GM23338 (cell line): Measurements from ENCODE around the gene PKP3. TPM values are rescaled to one million over a fixed set of nuclear protein-coding genes. Genes with fewer than 3 reads are reported as not detected.
"Not testable (repeated sequence)": the region's sequence is repeated elsewhere in the genome, so short reads cannot be mapped to it uniquely, and the experiment has no call there.

Experiments
- ATAC-seq: fragments of 200-7000 bp; cut with Tn5 transposase; 3 replicates; pipeline ENCODE4 v1.9.1; 2020
- DNase-seq: peaks from one replicate; pipeline ENCODE4 v3.0.0-alpha.2; 2015; ENCODE audit warnings: low spot score
- H2AFZ ChIP-seq: fragments of 200-600 bp; sonication (generic); 2 replicates; pipeline ENCODE4 v1.8.0; 2016; ENCODE audit warnings: antibody characterized with exemption, mild to moderate bottlenecking, moderate library complexity
- H3F3A ChIP-seq: fragments of 200-600 bp; sonication (generic); replicated peaks from 2 replicates; pipeline ENCODE4 v1.8.0; 2017; ENCODE audit warnings: antibody characterized with exemption, mixed run types, low read depth
- H3K27ac ChIP-seq: fragments of 200-600 bp; sonication (generic); 2 replicates; pipeline ENCODE4 v1.6.1; 2016; ENCODE audit warnings: low read depth
- H3K27me3 ChIP-seq: fragments of 200-600 bp; sonication (generic); 2 replicates; pipeline ENCODE4 v1.8.0; 2016; ENCODE audit warnings: mild to moderate bottlenecking, mixed run types, moderate library complexity; ENCODE audit not compliant: insufficient read depth
- H3K36me3 ChIP-seq: fragments of 200-600 bp; sonication (generic); 2 replicates; pipeline ENCODE4 v1.8.0; 2016; ENCODE audit warnings: mild to moderate bottlenecking; ENCODE audit not compliant: insufficient read depth
- H3K4me1 ChIP-seq: fragments of 200-600 bp; sonication (generic); 2 replicates; pipeline ENCODE4 v1.8.0; 2016; ENCODE audit warnings: mild to moderate bottlenecking, moderate library complexity; ENCODE audit not compliant: insufficient read depth
- H3K4me2 ChIP-seq: fragments of 200-600 bp; sonication (generic); 2 replicates; pipeline ENCODE4 v1.7.1; 2017; ENCODE audit warnings: mixed run types
- H3K4me3 ChIP-seq: fragments of 200-600 bp; sonication (generic); 2 replicates; pipeline ENCODE4 v1.6.1; 2016; ENCODE audit warnings: mixed run types
- H3K79me2 ChIP-seq: fragments of 200-600 bp; sonication (generic); replicated peaks from 2 replicates; pipeline ENCODE4 v1.8.0; 2017; ENCODE audit warnings: mild to moderate bottlenecking; ENCODE audit not compliant: insufficient read depth
- H3K9me2 ChIP-seq: fragments of 200-600 bp; sonication (generic); 2 replicates; pipeline ENCODE4 v1.8.0; 2017; ENCODE audit not compliant: insufficient read depth
- H4K20me1 ChIP-seq: fragments of 200-600 bp; sonication (generic); replicated peaks from 2 replicates; pipeline ENCODE4 v1.8.0; 2017; ENCODE audit warnings: mild to moderate bottlenecking; ENCODE audit not compliant: insufficient read depth
- H3K27ac Mint-ChIP-seq: 2 replicates; pipeline ENCODE4 v1.8.0; 2020; ENCODE audit warnings: inconsistent platforms, mild to moderate bottlenecking, moderate library complexity, mixed read lengths
- H3K27me3 Mint-ChIP-seq: 3 replicates; pipeline ENCODE4 v1.8.0; 2022; ENCODE audit warnings: low read depth, mild to moderate bottlenecking, moderate library complexity, mixed read lengths, inconsistent platforms; ENCODE audit not compliant: insufficient read depth, poor library complexity
- H3K36me3 Mint-ChIP-seq: 3 replicates; pipeline ENCODE4 v1.8.0; 2021; ENCODE audit warnings: low read depth, mild to moderate bottlenecking, inconsistent platforms, moderate library complexity, mixed read lengths
- H3K4me1 Mint-ChIP-seq: 3 replicates; pipeline ENCODE4 v1.8.0; 2020; ENCODE audit warnings: mild to moderate bottlenecking, inconsistent platforms, mixed read lengths
- H3K4me3 Mint-ChIP-seq: 3 replicates; pipeline ENCODE4 v1.8.0; 2021; ENCODE audit warnings: moderate library complexity, mild to moderate bottlenecking, inconsistent platforms, mixed read lengths
- H3K9me3 Mint-ChIP-seq: 3 replicates; pipeline ENCODE4 v1.8.0; 2020; ENCODE audit warnings: moderate library complexity, mild to moderate bottlenecking, inconsistent platforms, mixed read lengths
- CTCF ChIP-seq, 2 experiments: fragments of 200-600 bp in 1 of 2; sonication (generic) in 1 of 2; conservative IDR thresholded peaks; 2 replicates each; pipeline versions ENCODE4 v1.5.1 to v1.6.1; 2016 to 2017; ENCODE audit warnings: antibody characterized with exemption in 2 of 2, low read depth in 2 of 2, mild to moderate bottlenecking in 2 of 2, moderate library complexity in 1 of 2
- JUNB ChIP-seq: IDR thresholded peaks from one replicate; pipeline ENCODE4 v1.6.1; 2016; ENCODE audit warnings: antibody characterized with exemption; ENCODE audit not compliant: unreplicated experiment
- NANOG ChIP-seq: IDR thresholded peaks from 2 replicates; pipeline ENCODE4 v1.6.1; 2016; ENCODE audit warnings: antibody characterized with exemption, borderline replicate concordance
- REST ChIP-seq: IDR thresholded peaks from one replicate; pipeline ENCODE4 v1.6.1; 2018; ENCODE audit warnings: antibody characterized with exemption; ENCODE audit not compliant: unreplicated experiment
- ZNF462 ChIP-seq: fragments of 250-450 bp; sonication (Bioruptor Pico); IDR thresholded peaks from 2 replicates; pipeline ENCODE4 v1.5.0; 2020; ENCODE audit warnings: mild to moderate bottlenecking, moderate library complexity
- polyA plus RNA-seq: library from polyadenylated mRNA; unstranded; fragments of >200 nt; fragmentation: Nextera tagmentation; extraction: Ambion mirVana; gene quantifications from 2 replicates; pipeline ENCODE4 v1.2.1, GENCODE V29; 2016
- total RNA-seq: library from RNA; depleted of rRNA; stranded (reverse); fragments of >200 nt; shearing (Covaris generic); gene quantifications from 2 replicates; pipeline ENCODE4 v1.2.3, GENCODE V29; 2014

Gene PKP3
- total and polyA plus RNA-seq, 2 experiments from 2014 or later: 7.2 to 23.0 TPM

- TF ChIP-seq NANOG (no peak), JUNB (no peak), REST (no peak), CTCF (conservative IDR thresholded peaks at IDR 0.05; ENCODE audit: low read depth in 2 of 2) (no peak)
Measured at GRCh38 chr11:400241-400689, 6.3 kb downstream of the PKP3 start (continued).

GRCh38 chr11:401196-401595, 7.2 kb downstream of the PKP3 start:
- H3K9me2 ChIP-seq, H3K4me1 ChIP-seq, H3K4me2 ChIP-seq, H3F3A ChIP-seq, H3K4me1 Mint-ChIP-seq, H3K4me3 ChIP-seq, H3K36me3 ChIP-seq, ATAC-seq, H3K4me3 Mint-ChIP-seq, H3K79me2 ChIP-seq, DNase-seq, H3K27ac Mint-ChIP-seq, H2AFZ ChIP-seq, H3K27ac ChIP-seq, H4K20me1 ChIP-seq, H3K27me3 ChIP-seq: not testable (repeated sequence)
- Mint-ChIP-seq H3K36me3 (peaks cover 14% of the 10 kb centered on the region), H3K27me3 (peaks cover 19% of the 10 kb centered on the region), H3K9me3 (peaks cover 24% of the 10 kb centered on the region)

- Mint-ChIP-seq H3K9me3 (peaks cover 24% of the 10 kb centered on the region), H3K27ac (no peak overlapping the region), H3K4me1 (no peaks in the 10 kb centered on the region; the same call in 2 of the 3 replicates), H3K36me3 (peaks cover 9% of the 10 kb centered on the region), H3K27me3 (peaks cover 18% of the 10 kb centered on the region), H3K4me3 (no peak overlapping the region)
- ATAC-seq (no peak), DNase-seq (no peak)
- Histone ChIP-seq H3F3A (no peaks in the 10 kb centered on the region), H3K79me2 (no peaks in the 10 kb centered on the region), H3K4me1 (no peaks in the 10 kb centered on the region), H3K27ac (no peak overlapping the region), H3K27me3 (no peaks in the 10 kb centered on the region), H3K9me2 (no peaks in the 10 kb centered on the region), H3K4me3 (no peak overlapping the region), H3K36me3 (no peaks in the 10 kb centered on the region), H2AFZ (no peak overlapping the region), H3K4me2 (no peak overlapping the region), H4K20me1 (no peaks in the 10 kb centered on the region; the same call in 1 of the 2 replicates)
- TF ChIP-seq ZNF462 (CRISPR knock-in tag): no peak
Measured at GRCh38 chr11:403021-403760, 9.2 kb downstream of the PKP3 start.
